ENCODE measurements around the gene TOR3A. TPM values are rescaled to one million over a fixed set of nuclear protein-coding genes. Genes with fewer than 3 reads are reported as not detected.

TOR3A gene
- polyA plus RNA-seq, 1 of the 3 experiments (the other 2 are of a cell fraction) = 29.9 TPM

DNA sequence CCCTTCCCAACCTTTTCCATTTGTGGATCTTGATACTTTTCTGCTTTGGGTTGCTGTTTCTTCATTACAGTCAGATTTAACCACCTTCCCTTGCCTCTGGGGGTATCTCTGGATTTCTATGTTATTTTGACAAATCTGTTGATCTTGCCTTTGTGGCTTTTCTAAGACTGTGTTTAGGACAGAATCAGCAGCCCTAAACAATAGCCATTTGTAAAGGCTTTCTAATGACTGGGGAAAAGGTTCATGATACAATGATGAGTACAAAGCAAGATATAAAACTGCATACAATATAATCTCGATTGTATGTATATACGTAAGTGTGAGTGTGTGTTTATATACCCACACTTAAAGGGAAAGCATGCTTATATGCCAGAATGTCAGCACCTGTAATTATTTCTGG lies 28.4 kb upstream of the TOR3A start:
- CTCF ChIA-PET = no interaction called here
- no peak overlapping the region for H3K4me3 ChIP-seq (ENCODE audit: low read depth in 2 of 2, low read length in 1 of 2)
- peaks cover 4 to 6% of the 10 kb centered on the region in 2 experiments; a peak in 3 of 4 replicates for H3K4me1 ChIP-seq (ENCODE audit: control insufficient read depth in 1 of 2, insufficient read depth in 2 of 2, low read depth in 1 of 2, low read length in 1 of 2)
- no peak overlapping the region for H2AFZ ChIP-seq (ENCODE audit: low read depth)
- H3K4me2 ChIP-seq = no peak overlapping the region
- no peak for DNase-seq
- H3K9ac ChIP-seq = no peak overlapping the region
- TF ChIP-seq, protein P1, sequence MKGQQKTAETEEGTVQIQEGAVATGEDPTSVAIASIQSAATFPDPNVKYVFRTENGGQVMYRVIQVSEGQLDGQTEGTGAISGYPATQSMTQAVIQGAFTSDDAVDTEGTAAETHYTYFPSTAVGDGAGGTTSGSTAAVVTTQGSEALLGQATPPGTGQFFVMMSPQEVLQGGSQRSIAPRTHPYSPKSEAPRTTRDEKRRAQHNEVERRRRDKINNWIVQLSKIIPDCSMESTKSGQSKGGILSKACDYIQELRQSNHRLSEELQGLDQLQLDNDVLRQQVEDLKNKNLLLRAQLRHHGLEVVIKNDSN (IDR thresholded peaks at IDR 0.05; ENCODE audit: borderline replicate concordance, low read depth) = no peak
- TF ChIP-seq TEAD4 (IDR thresholded peaks at IDR 0.05; ENCODE audit: borderline replicate concordance, insufficient read depth) (no peak), SIN3A (IDR thresholded peaks at IDR 0.05; ENCODE audit: borderline replicate concordance, low read depth, low read length) (no peak), CHD2 (IDR thresholded peaks at IDR 0.05; ENCODE audit: low read length, partially characterized antibody) (no peak), NFIC (IDR thresholded peaks at IDR 0.05; ENCODE audit: borderline replicate concordance) (no peak), RAD21 (IDR thresholded peaks at IDR 0.05; ENCODE audit: low read length) (no peak)
- TF ChIP-seq, protein P2, sequence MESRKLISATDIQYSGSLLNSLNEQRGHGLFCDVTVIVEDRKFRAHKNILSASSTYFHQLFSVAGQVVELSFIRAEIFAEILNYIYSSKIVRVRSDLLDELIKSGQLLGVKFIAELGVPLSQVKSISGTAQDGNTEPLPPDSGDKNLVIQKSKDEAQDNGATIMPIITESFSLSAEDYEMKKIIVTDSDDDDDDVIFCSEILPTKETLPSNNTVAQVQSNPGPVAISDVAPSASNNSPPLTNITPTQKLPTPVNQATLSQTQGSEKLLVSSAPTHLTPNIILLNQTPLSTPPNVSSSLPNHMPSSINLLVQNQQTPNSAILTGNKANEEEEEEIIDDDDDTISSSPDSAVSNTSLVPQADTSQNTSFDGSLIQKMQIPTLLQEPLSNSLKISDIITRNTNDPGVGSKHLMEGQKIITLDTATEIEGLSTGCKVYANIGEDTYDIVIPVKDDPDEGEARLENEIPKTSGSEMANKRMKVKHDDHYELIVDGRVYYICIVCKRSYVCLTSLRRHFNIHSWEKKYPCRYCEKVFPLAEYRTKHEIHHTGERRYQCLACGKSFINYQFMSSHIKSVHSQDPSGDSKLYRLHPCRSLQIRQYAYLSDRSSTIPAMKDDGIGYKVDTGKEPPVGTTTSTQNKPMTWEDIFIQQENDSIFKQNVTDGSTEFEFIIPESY (IDR thresholded peaks at IDR 0.05; ENCODE audit: borderline replicate concordance, low read depth) = no peak
- H3F3A ChIP-seq (replicated peaks; ENCODE audit: insufficient read depth) = no peaks in the 10 kb centered on the region
- H3K27ac ChIP-seq (ENCODE audit: low read depth in 2 of 2, low read length in 1 of 2) = no peak overlapping the region
- H3K9me3 ChIP-seq = no peaks in the 10 kb centered on the region
- POLR2A ChIA-PET = no interaction called here
- H3K79me2 ChIP-seq (ENCODE audit: insufficient read depth) = no peaks in the 10 kb centered on the region
- WGBS (ENCODE audit: low lambda C conversion rate) = 92% methylated on average over 2 of the region's 2 CpGs
- H4K20me1 ChIP-seq (ENCODE audit: insufficient read depth) = no peaks in the 10 kb centered on the region
- no peaks in the 10 kb centered on the region for H3K27me3 ChIP-seq (ENCODE audit: insufficient read depth)
- peaks cover 15 to 27% of the 10 kb centered on the region in 2 experiments for H3K36me3 ChIP-seq (replicated peaks in 1 of 2; ENCODE audit: control insufficient read depth in 1 of 2, insufficient read depth in 2 of 2, low read length in 1 of 2)
- no peaks in the 10 kb centered on the region for H3K9me2 ChIP-seq

DNA sequence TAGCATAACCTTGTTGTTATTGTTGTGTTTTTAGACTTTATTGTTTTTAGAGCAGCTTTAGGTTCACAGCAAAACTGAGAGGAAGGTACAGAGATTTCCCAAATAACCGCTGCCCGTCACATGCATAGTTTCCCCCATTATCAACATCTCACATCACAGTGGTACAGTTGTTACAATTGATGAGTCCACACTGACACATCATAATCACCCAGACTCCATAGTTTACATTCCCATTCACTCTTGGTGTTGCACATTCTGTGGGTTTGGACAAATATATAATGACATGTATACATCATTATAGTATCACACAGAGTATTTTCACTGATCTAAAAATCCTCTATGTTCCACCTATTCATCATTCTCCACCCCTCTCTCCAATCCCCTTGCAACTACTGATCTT lies 25.9 kb upstream of the TOR3A start:
- CTCF ChIA-PET = interaction anchor here (1.6 kb wide), 1 partner anchor 53 kb away, joined by 3 read pairs; no protein-coding TSS in a partner anchor
- no peak for TF ChIP-seq CHD2 (IDR thresholded peaks at IDR 0.05; ENCODE audit: low read length, partially characterized antibody)
- TF ChIP-seq, protein P3, sequence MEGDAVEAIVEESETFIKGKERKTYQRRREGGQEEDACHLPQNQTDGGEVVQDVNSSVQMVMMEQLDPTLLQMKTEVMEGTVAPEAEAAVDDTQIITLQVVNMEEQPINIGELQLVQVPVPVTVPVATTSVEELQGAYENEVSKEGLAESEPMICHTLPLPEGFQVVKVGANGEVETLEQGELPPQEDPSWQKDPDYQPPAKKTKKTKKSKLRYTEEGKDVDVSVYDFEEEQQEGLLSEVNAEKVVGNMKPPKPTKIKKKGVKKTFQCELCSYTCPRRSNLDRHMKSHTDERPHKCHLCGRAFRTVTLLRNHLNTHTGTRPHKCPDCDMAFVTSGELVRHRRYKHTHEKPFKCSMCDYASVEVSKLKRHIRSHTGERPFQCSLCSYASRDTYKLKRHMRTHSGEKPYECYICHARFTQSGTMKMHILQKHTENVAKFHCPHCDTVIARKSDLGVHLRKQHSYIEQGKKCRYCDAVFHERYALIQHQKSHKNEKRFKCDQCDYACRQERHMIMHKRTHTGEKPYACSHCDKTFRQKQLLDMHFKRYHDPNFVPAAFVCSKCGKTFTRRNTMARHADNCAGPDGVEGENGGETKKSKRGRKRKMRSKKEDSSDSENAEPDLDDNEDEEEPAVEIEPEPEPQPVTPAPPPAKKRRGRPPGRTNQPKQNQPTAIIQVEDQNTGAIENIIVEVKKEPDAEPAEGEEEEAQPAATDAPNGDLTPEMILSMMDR (IDR thresholded peaks at IDR 0.05) = no peak
- TF ChIP-seq TCF12 (IDR thresholded peaks at IDR 0.05) = no peak
- no peak for TF ChIP-seq RXRA (IDR thresholded peaks at IDR 0.05; ENCODE audit: borderline replicate concordance, low read depth)
- TF ChIP-seq, protein P4, sequence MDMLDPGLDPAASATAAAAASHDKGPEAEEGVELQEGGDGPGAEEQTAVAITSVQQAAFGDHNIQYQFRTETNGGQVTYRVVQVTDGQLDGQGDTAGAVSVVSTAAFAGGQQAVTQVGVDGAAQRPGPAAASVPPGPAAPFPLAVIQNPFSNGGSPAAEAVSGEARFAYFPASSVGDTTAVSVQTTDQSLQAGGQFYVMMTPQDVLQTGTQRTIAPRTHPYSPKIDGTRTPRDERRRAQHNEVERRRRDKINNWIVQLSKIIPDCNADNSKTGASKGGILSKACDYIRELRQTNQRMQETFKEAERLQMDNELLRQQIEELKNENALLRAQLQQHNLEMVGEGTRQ (IDR thresholded peaks at IDR 0.05; ENCODE audit: borderline replicate concordance, low read depth, low read length) = no peak
- TF ChIP-seq, protein P2 (IDR thresholded peaks at IDR 0.05; ENCODE audit: borderline replicate concordance, low read depth) = no peak
- no peak for TF ChIP-seq NRF1 (IDR thresholded peaks at IDR 0.05; ENCODE audit: low read depth, low read length)
- no peak for TF ChIP-seq EP300 (IDR thresholded peaks at IDR 0.05; ENCODE audit: borderline replicate concordance in 1 of 2, low read depth in 1 of 2, low read length in 1 of 2)
- no peak for TF ChIP-seq JUND (IDR thresholded peaks at IDR 0.05)
- no peak for TF ChIP-seq MEF2A (IDR thresholded peaks at IDR 0.05; ENCODE audit: borderline replicate concordance, low read depth)
- POLR2A ChIA-PET = no interaction called here
- H4K20me1 ChIP-seq (ENCODE audit: insufficient read depth) = no peaks in the 10 kb centered on the region
- peaks cover 15 to 21% of the 10 kb centered on the region in 2 experiments for H3K36me3 ChIP-seq (replicated peaks in 1 of 2; ENCODE audit: control insufficient read depth in 1 of 2, insufficient read depth in 2 of 2, low read length in 1 of 2)
- H3K4me2 ChIP-seq = no peak overlapping the region
- H3K4me1 ChIP-seq (ENCODE audit: control insufficient read depth in 1 of 2, insufficient read depth in 2 of 2, low read depth in 1 of 2, low read length in 1 of 2) = peaks cover 6 to 8% of the 10 kb centered on the region in 2 experiments; a peak in 3 of 4 replicates
- 100% methylated on average over 2 of the region's 2 CpGs for WGBS (ENCODE audit: low lambda C conversion rate)
- H3K27me3 ChIP-seq (ENCODE audit: insufficient read depth) = no peaks in the 10 kb centered on the region
- H3K27ac ChIP-seq (ENCODE audit: low read depth in 2 of 2, low read length in 1 of 2) = no peak overlapping the region
- no peaks in the 10 kb centered on the region for H3F3A ChIP-seq (replicated peaks; ENCODE audit: insufficient read depth)
- DNase-seq = no peak
- no peak overlapping the region for H3K9ac ChIP-seq
- no peak overlapping the region for H2AFZ ChIP-seq (ENCODE audit: low read depth)
- no peak overlapping the region for H3K4me3 ChIP-seq (ENCODE audit: low read depth in 2 of 2, low read length in 1 of 2)
- H3K79me2 ChIP-seq (ENCODE audit: insufficient read depth) = no peaks in the 10 kb centered on the region
- H3K9me2 ChIP-seq = no peaks in the 10 kb centered on the region
- H3K9me3 ChIP-seq = no peaks in the 10 kb centered on the region
